ENCODE measurements around the gene KBTBD4. TPM values are rescaled to one million over a fixed set of nuclear protein-coding genes. Genes with fewer than 3 reads are reported as not detected.

The KBTBD4 gene
- total and polyA plus RNA-seq, 2 experiments from 2014 or later = 16.8 to 35.5 TPM

DNA sequence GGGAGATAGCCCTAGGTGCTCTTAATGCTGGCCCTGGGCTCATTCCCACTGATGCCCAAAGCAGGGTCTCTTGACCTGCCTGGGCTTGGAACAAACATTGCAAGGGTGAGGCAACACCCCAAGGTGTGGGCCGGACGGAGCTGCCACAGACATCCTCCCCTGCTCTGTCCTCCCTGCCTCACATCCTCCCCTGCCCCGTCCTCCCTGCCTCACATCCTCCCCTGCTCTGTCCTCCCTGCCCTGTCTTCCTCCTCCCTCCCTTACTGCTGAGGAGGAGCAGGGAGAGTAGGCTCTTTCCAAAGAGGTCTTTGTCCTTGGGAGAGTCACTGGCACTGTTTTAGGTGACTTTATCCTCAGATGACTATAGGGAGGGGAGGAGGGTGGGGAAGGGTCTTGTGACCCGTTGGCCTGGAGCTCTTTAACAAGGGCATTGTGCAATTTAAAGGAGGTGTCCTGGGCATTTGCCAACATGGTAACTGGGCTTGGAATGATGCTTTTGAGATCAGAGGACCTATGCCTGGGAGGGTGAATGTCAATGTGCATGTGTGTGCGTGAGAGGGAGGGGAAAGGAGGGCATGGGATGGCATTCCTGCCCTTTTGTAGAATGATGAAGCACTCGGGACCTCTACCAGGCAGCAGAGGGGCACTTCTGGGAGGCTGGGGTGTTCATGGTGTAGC, 8.4 kb upstream of the KBTBD4 start:
- H4K20me1 ChIP-seq (ENCODE audit: insufficient read depth) = no peaks in the 10 kb centered on the region
- peak overlapping the region; percentile 48 for H2AFZ ChIP-seq
- no peak overlapping the region for H3K4me2 ChIP-seq (ENCODE audit: unreplicated experiment)
- H3K27ac ChIP-seq = no peak overlapping the region
- in situ Hi-C loops (cut with MboI) = no loop called here
- 12 to 34% methylated on average over 4 to 6 of the region's 6 CpGs for WGBS, 2 experiments (ENCODE audit: low coverage in 1 of 2, low lambda C conversion rate in 2 of 2, missing lambda C conversion rate in 2 of 2)
- TF ChIP-seq EZH2 (IDR thresholded peaks at IDR 0.05; ENCODE audit: insufficient read depth, poor library complexity, severe bottlenecking) (no peak), EZH2phosphoT487 (IDR thresholded peaks at IDR 0.05; ENCODE audit: insufficient read depth, low read depth) (no peak)
- H3K27me3 ChIP-seq (replicated peaks; ENCODE audit: insufficient read depth) = 0 out of 2 replicates have a peak, but pooled peaks cover 1% of the 10 kb centered on the region
- H3K9me3 ChIP-seq (ENCODE audit: low read depth) = no peaks in the 10 kb centered on the region
- peaks cover 11% of the 10 kb centered on the region; the same call in 1 of the 2 replicates for H3K36me3 ChIP-seq (ENCODE audit: low read depth)
- H3F3A ChIP-seq (ENCODE audit: insufficient read depth) = no peaks in the 10 kb centered on the region
- DNase-seq = no peak
- no peaks in the 10 kb centered on the region for H3K9me2 ChIP-seq (ENCODE audit: insufficient read depth)
- no peak overlapping the region for H3K9ac ChIP-seq
- H3K4me1 ChIP-seq (ENCODE audit: insufficient read depth) = no peaks in the 10 kb centered on the region
- H3K4me3 ChIP-seq = no peak overlapping the region
- H3K79me2 ChIP-seq (ENCODE audit: insufficient read depth) = 0 out of 2 replicates have a peak, but pooled peaks cover 3% of the 10 kb centered on the region

DNA sequence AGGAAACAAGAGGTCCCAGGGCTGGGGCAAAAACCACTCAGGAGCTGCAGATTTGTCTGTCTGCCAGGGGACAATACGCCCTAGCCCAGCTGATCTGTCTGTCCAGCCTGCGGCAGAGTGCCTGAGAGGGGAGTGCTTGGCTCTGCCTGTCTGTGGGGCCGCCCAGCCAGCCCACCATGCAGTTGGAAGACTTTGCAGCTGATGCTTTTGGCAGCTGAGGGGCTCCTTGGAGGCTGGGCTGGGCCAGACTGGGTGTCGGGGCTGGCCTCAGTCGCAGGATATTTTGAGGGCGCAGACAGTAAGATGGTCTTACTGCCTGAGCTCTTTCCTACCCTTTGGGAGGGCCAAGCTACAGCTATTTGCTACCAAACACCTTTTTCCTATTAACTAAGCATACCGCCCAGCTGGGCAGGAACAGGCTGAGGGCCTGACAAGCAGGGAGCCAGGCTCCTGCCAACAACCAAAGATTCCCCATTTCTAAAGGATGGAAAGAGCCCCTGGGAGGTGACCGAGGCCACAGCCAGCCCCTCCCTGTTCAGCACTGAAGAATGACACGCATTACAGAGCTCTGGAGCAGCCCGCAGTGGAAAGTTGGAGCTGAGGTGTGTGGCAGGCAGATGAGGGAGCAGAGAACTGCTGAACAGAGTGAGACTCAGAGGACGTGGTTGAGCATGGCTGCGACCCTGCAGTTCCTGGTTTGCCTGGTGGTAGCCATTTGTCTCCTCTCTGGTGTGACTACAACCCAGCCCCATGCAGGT, 7.5 kb upstream of the KBTBD4 start, which contains the start of gene FAM180B:
TSS of gene FAM180B (plus strand) at position 581 of the 758 bp plus-strand sequence. CDS start at position 672, 91 bp downstream.
- H3K79me2 ChIP-seq (ENCODE audit: insufficient read depth) = 0 out of 2 replicates have a peak, but pooled peaks cover 12% of the 10 kb centered on the region
- in situ Hi-C loops (cut with MboI) = no loop called here
- no peak within 1 kb of the TSS for H3K4me2 ChIP-seq (ENCODE audit: unreplicated experiment)
- no peaks in the 10 kb centered on the region for H3K27me3 ChIP-seq (replicated peaks; ENCODE audit: insufficient read depth)
- H4K20me1 ChIP-seq (ENCODE audit: insufficient read depth) = no peaks in the 10 kb centered on the region
- H3K4me1 ChIP-seq (ENCODE audit: insufficient read depth) = no peaks in the 10 kb centered on the region
- H3K36me3 ChIP-seq (ENCODE audit: low read depth) = peaks cover 20% of the 10 kb centered on the region; the same call in 1 of the 2 replicates
- TF ChIP-seq EZH2phosphoT487 (IDR thresholded peaks at IDR 0.05; ENCODE audit: insufficient read depth, low read depth) (no peak), EZH2 (IDR thresholded peaks at IDR 0.05; ENCODE audit: insufficient read depth, poor library complexity, severe bottlenecking) (no peak)
- H3K9me2 ChIP-seq (ENCODE audit: insufficient read depth) = no peaks in the 10 kb centered on the region
- 18 to 29% methylated on average over 12 of the region's 12 CpGs for WGBS, 2 experiments (ENCODE audit: low coverage in 1 of 2, low lambda C conversion rate in 2 of 2, missing lambda C conversion rate in 2 of 2)
- no peak within 1 kb of the TSS for H3K27ac ChIP-seq
- no peaks in the 10 kb centered on the region for H3K9me3 ChIP-seq (ENCODE audit: low read depth)
- H2AFZ ChIP-seq = peak within 1 kb of the TSS; percentile 48
- H3F3A ChIP-seq (ENCODE audit: insufficient read depth) = no peaks in the 10 kb centered on the region
- no peak within 1 kb of the TSS for H3K9ac ChIP-seq
- H3K4me3 ChIP-seq = no peak within 1 kb of the TSS
- no peak for DNase-seq

DNA sequence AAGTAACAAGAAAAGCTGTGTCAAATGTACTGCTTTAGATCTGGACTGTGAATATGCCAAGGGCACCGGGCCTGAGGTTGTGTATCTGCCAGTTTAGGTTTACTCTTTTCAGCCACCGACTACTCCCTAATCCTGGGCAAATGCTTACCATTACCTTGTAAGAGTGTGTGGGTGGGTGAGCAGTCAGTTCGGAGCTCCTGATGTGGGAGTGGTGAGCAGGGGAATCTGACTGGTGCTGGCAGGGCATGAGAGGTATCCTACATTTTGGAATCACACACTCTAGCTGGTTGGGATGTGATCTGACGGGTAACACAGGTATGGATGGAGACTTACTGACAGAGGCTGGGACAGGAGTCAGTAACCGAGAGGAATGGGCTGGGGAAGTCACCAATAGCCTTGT, 5.1 kb upstream of the KBTBD4 start:
- Histone ChIP-seq H3K27ac (no peak overlapping the region), H3K4me3 (no peak overlapping the region), H4K20me1 (ENCODE audit: insufficient read depth) (no peaks in the 10 kb centered on the region), H3K36me3 (ENCODE audit: low read depth) (peaks cover 30% of the 10 kb centered on the region; the same call in 1 of the 2 replicates), H3K4me2 (ENCODE audit: unreplicated experiment) (no peak overlapping the region), H2AFZ (no peak overlapping the region), H3K79me2 (ENCODE audit: insufficient read depth) (peaks cover 36% of the 10 kb centered on the region), H3K4me1 (ENCODE audit: insufficient read depth) (no peaks in the 10 kb centered on the region), H3K9me3 (ENCODE audit: low read depth) (no peaks in the 10 kb centered on the region), H3F3A (ENCODE audit: insufficient read depth) (no peaks in the 10 kb centered on the region), H3K27me3 (replicated peaks; ENCODE audit: insufficient read depth) (no peaks in the 10 kb centered on the region), H3K9ac (no peak overlapping the region), H3K9me2 (ENCODE audit: insufficient read depth) (no peaks in the 10 kb centered on the region)
- WGBS, 2 experiments (ENCODE audit: low coverage in 1 of 2, low lambda C conversion rate in 2 of 2, missing lambda C conversion rate in 2 of 2) = 89 to 90% methylated on average over 5 of the region's 5 CpGs
- in situ Hi-C loops (cut with MboI) = no loop called here
- DNase-seq = no peak
- TF ChIP-seq EZH2 (IDR thresholded peaks at IDR 0.05; ENCODE audit: insufficient read depth, poor library complexity, severe bottlenecking) (no peak), EZH2phosphoT487 (IDR thresholded peaks at IDR 0.05; ENCODE audit: insufficient read depth, low read depth) (no peak)

DNA sequence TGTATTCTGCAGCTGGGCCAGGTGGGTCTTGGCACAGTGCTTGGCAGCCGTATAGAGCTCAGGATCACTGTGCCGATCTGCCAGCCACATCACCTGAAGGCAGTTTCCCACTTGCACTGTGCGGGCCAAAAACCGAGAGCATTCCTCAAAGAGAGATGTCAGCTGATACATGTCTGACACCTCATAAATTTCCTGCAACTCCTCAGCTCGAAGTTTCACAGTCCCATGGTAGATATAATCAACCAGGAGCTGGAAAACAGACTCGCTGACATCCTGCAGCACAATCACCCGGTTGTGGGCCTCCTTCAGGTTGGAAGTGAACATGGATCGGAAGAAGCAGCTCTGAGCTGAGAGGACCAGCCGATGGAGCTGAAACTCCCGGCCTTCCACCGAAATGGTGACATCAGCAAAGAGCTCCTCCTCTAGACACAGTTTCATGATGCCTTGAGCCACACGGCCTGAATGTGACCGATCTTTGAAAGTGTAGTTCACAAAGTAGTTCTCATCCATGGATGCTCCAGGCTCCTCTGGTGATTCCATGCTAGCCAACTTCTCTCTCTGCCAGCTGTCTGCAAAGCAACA, 1.2 kb downstream of the KBTBD4 start:
- DNase-seq = peak; percentile 30
- no peaks in the 10 kb centered on the region for H4K20me1 ChIP-seq (ENCODE audit: insufficient read depth)
- H3K9ac ChIP-seq = peak overlapping the region; percentile 91
- H3K4me2 ChIP-seq (ENCODE audit: unreplicated experiment) = peak overlapping the region; percentile 98
- no peak for TF ChIP-seq EZH2phosphoT487 (IDR thresholded peaks at IDR 0.05; ENCODE audit: insufficient read depth, low read depth)
- peak overlapping the region; percentile 94 for H3K4me3 ChIP-seq
- peaks cover 6% of the 10 kb centered on the region for H3F3A ChIP-seq (ENCODE audit: insufficient read depth)
- H3K36me3 ChIP-seq (ENCODE audit: low read depth) = peaks cover 25% of the 10 kb centered on the region
- H3K27me3 ChIP-seq (replicated peaks; ENCODE audit: insufficient read depth) = no peaks in the 10 kb centered on the region
- peaks cover 15% of the 10 kb centered on the region for H3K4me1 ChIP-seq (ENCODE audit: insufficient read depth)
- H2AFZ ChIP-seq = no peak overlapping the region
- peak overlapping the region; percentile 60; the same call in 1 of the 2 replicates for H3K27ac ChIP-seq
- no peaks in the 10 kb centered on the region for H3K9me3 ChIP-seq (ENCODE audit: low read depth)
- WGBS, 2 experiments (ENCODE audit: low coverage in 1 of 2, low lambda C conversion rate in 2 of 2, missing lambda C conversion rate in 2 of 2) = 46 to 49% methylated on average over 13 of the region's 13 CpGs
- H3K79me2 ChIP-seq (ENCODE audit: insufficient read depth) = peaks cover 87% of the 10 kb centered on the region
- no peaks in the 10 kb centered on the region for H3K9me2 ChIP-seq (ENCODE audit: insufficient read depth)
- in situ Hi-C loops (cut with MboI) = no loop called here

Measured in GM23248 (cell line).